ENCODE data around the gene KDM4B. TPM values are rescaled to one million over a fixed set of nuclear protein-coding genes. Genes with fewer than 3 reads are reported as not detected.

The KDM4B gene
- total and polyA plus RNA-seq, 9 of the 15 experiments (the other 6 are each of a cell fraction or from before 2014, with no cell fraction given): 0.21 to 29.9 (median 7.3) TPM

GRCh38 chr19:5152013-5152763 lies 183.3 kb downstream of the KDM4B start:
- TF ChIP-seq ZBED1 (IDR thresholded peaks at IDR 0.05) (no peak), POLR2A (conservative IDR thresholded peaks at IDR 0.05) (peak; percentile 16; the same call in 1 of the 2 replicates), POLR2G (IDR thresholded peaks at IDR 0.05; ENCODE audit: low read depth, low read length) (peak; percentile 58)
- in situ Hi-C loops (cut with MboI) (no loop called here), intact Hi-C loops (cut with micrococcal nuclease) (loop anchor here (5.0 kb wide), 1 partner anchor 105 kb away; no protein-coding TSS in a partner anchor)
- no peaks in the 10 kb centered on the region for H3K9me3 ChIP-seq (replicated peaks; ENCODE audit: control insufficient read depth, insufficient read depth, low read depth, low read length)
- no peak overlapping the region for H2AFZ ChIP-seq (ENCODE audit: low read depth, low read length)
- TSS peak; percentile 57 for BruUV-seq (replicated peaks)
- H3K27me3 ChIP-seq (ENCODE audit: control insufficient read depth in 2 of 2, insufficient read depth in 2 of 2, low read length in 2 of 2): no peaks in the 10 kb centered on the region
- no peak for FAIRE-seq
- no peak overlapping the region for H3K27ac ChIP-seq (ENCODE audit: extremely low read depth, low read depth, low read length)
- 80% methylated on average over 19 of the region's 27 CpGs for whole genome bisulfite sequencing (ENCODE audit: insufficient coverage, low coverage, missing lambda C conversion rate)
- no peaks in the 10 kb centered on the region for H3K79me2 ChIP-seq (ENCODE audit: control insufficient read depth, insufficient read depth, low read length)
- POLR2A ChIA-PET: interaction anchor here (0.5 to 1.0 kb wide), 3 partner anchors 12 to 34 kb away, joined by 3 to 6 read pairs (median 4); no protein-coding TSS in a partner anchor
- no peak for DNase-seq (ENCODE audit: extremely low read depth in 1 of 4, low spot score in 3 of 4)
- peak overlapping the region in 1 of 2 experiments; percentile 26; a peak in 1 of 4 replicates for H3K9ac ChIP-seq (ENCODE audit: insufficient read depth in 1 of 2, low read depth in 2 of 2, low read length in 2 of 2)
- peaks cover 3% of the 10 kb centered on the region for H3K9me1 ChIP-seq (ENCODE audit: control insufficient read depth, insufficient read depth, low read length)
- peaks cover 0 to 40% of the 10 kb centered on the region in 2 experiments; a peak in 2 of 5 replicates for H3K4me1 ChIP-seq (replicated peaks in 1 of 2; ENCODE audit: control insufficient read depth in 2 of 2, insufficient read depth in 2 of 2, low read length in 2 of 2)
- no peak overlapping the region for H3K4me2 ChIP-seq (ENCODE audit: insufficient read depth, low read length)
- H3K36me3 ChIP-seq (ENCODE audit: control insufficient read depth, insufficient read depth, low read length): no peaks in the 10 kb centered on the region
- CTCF ChIA-PET (ENCODE audit: low intra/inter-chr PET ratio): no interaction called here
- no peaks in the 10 kb centered on the region; the same call in 1 of the 2 replicates for H4K20me1 ChIP-seq (replicated peaks; ENCODE audit: control insufficient read depth, insufficient read depth, low read length)
- no peak overlapping the region for H3K4me3 ChIP-seq
- ATAC-seq: no peak
